ENCODE results near the gene SIRPA.
"Not testable (repeated sequence)": the region's sequence is repeated elsewhere in the genome, so short reads cannot be mapped to it uniquely, and the experiment has no call there.

The SIRPA gene

DNA sequence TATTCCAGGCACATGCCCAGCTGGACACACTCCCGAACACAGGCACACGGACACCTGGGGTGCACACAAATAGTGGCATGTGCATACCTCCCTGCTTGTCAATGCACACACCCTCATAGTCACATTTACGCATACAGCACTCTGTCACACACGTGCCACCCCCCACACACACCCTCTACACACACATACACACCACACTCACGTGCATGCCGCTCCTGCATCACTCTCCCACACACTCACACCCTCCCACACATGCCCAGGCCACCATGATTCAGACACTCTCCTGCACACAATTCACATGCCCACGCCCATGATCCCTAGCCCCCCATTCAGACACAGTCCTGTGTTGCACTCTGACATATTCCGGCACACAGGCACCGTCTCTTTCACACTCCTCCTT is 13.0 kb downstream of the SIRPA start:
- DNase-seq: no peak

DNA sequence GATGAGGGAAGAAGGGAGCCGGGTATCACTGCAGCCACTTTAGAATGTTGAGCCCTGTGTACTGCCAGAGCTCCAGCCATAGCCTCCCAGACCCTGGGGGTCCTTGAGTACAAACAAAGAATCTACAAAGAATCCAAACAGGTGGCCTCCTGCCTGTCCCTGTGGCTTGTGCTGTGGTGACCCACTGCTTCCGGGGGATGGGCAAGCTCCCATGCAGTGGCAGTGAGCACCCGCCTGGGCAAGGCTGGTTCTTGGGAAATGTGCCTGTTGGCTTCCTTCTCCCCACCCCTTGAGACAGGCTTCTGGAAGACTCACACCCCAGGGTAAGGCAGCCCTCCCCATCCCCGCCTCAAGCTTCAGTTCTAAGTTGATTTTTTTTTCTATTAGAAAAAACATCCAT is 13.9 kb downstream of the SIRPA start:
- no peak for DNase-seq

DNA sequence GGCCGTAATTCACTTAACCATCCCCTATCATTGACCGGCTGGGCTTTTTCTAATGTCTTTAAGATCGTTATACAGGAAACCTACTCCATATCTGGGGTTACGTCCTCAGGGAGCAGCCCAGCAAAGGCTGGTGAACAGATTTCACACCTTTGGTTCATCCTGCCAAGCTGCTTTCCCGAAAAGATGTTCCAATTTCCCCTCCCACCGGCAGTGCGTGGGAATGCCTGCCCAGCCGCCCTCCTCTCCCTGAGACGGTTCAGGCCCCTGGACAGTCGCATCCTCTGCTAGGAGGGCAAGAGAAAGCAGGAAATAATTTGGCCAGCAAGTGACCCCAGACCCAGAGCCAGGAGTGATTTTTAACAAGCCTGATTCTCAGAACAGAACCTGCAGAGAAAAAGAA is 16.3 kb downstream of the SIRPA start:
- DNase-seq: no peak

DNA sequence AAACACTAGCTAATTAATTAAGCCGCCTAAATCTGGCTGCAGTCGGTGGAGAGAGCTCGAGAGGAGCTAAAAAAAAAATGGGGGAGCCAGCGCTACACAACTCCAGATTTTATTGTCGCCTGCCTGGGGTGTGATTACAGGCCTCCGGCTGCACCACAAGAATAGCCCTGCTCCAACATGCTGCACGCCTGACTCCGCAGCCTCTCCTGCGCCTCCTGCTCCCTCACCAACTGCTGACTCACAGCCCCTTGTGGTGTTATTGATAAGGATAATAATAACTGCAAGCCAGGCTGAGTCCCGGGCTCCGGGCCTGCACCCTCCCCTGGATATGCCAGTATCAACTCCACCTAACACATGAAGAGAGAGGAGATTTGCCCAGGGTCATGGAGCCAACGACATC is 16.8 kb downstream of the SIRPA start:
- DNase-seq: no peak

DNA sequence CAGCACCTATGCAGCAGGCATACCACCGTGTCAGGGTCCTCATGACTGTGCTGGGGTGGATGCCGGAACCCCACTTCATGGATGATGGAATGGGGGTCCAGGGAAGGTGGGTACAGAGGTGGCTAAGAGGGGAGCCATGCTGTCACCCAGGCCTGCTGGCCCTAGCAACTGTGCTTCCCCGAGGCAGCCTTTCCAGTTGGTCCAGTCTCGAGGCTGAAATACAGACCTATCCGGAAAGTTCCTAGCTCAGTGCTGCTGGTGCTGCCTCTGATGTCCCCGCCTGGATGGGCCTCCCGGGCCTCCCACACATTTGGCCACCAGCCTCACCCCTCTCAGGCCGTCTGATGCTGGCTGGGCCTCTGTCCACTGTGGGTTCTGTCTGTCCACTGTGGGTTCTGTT is 17.4 kb downstream of the SIRPA start:
- DNase-seq: no peak

DNA sequence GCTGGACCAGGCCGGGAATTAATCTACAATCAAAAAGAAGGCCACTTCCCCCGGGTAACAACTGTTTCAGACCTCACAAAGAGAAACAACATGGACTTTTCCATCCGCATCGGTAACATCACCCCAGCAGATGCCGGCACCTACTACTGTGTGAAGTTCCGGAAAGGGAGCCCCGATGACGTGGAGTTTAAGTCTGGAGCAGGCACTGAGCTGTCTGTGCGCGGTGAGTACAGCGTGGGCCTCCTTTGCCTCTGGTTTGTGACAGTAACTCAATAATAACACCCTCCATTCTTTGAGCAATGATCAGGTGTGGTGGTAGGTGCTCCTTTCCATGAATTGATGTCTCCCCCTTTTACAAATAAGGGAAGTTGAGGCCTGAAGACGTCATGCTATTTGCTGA is 20.0 kb downstream of the SIRPA start:
- not testable (repeated sequence) for DNase-seq

DNA sequence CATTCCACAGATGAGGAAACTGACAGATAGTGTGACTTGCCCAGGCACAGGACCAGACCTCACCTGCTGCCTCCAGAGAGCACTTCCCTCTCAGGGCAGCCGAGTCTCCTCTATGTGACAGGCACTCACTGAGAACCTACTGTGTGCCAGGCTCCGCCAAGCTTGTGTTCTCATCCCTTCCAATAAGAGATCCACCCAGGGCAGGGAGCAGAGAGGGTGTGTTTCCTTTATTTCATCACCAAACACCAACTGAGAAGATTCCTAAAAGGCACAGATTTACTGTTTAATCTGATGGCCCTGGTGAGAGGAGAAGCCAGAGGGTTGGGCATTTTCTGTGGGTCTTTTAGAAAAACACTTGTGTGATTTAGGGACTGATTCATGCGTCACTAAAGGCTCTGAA is 20.5 kb downstream of the SIRPA start:
- no peak for DNase-seq

DNA sequence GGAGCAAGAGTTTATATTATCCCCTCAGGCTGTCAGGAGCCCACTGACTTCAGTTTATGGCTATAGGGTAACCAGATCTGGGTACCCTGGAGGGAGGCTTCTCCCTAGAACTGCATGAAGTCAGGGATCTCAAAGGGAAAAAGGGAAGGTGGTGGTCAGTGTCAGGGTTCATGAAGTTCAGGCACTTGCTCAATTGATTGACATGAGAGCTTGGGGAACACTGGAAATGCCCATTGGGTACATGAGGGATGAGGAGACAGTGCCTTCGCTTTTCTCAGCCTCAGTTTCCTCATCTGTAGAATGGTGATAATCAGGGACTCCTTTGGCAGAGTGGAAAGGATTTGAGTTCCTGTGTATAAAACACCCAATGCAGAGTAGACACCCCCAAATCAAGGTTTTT is 22.6 kb downstream of the SIRPA start:
- no peak for DNase-seq

DNA sequence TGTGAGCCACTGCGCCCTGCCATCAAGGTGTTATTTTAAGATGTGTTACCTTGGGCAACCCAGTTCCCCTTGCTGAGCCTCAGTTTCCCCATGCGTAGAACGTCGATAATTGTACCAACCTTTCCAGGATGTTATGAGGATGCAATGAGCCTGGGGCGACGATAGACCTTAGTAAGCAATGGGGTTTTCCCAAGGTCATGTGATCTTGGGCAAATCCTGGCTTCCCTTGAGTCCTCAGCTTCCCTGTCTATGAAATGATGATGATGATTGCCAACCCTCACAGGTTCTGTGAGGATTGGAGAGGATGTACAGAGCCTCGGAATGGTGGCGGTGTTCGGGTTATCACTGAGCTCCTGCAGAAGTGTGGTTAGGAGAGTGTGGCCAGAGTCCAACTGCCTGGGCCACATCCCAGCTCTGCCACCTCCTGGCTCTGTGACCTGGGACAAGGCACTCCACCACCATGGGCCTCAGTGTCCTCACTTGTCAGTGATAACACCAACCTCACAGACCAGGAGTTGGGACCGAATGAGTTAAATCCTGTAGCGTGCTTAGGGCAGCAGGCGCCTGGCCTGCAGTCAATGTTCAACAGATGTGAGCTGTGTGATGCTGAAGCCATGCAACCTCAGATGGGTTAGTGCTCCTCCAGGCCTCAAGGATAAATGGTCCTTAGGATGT is 23.4 kb downstream of the SIRPA start:
- no peak for DNase-seq

DNA sequence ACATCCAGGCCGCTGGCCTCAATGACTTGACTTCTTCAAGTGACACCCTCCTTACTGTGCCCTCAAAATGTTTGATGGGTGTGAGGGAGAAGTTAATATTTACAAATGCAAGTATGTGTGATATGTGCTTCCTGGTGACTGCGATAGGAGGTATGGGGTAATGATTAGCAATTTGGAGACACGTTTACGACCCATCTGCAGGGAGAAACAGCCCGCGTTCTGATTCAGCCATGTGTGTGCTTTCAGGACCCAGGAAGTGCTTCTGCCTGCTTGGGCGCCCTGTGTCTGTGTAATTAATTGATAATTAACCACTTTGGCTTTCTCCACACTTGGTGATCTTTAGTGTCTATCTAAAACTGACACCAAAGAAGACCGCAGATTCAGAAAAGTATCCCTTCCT is 25.0 kb downstream of the SIRPA start:
- DNase-seq: no peak

DNA sequence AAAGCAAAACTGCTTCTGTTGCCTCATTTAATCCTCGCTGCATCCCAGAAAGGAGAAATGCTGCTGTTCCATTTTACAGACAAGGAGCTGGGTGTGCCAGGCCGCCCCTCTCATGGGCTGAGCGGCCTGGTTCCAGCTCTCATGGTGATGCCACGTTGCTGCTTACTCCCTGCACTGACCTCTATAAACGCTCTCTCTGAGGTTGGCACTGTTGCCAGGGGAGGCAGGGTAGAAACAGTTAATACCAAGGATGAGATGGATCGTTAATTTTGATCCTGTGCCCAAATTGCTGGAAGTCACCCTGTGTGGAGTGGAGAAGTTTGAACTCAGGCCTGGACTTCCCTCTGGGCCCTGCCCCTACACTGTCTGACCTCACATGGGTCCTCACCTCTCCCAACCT is 25.6 kb downstream of the SIRPA start:
- DNase-seq: no peak

DNA sequence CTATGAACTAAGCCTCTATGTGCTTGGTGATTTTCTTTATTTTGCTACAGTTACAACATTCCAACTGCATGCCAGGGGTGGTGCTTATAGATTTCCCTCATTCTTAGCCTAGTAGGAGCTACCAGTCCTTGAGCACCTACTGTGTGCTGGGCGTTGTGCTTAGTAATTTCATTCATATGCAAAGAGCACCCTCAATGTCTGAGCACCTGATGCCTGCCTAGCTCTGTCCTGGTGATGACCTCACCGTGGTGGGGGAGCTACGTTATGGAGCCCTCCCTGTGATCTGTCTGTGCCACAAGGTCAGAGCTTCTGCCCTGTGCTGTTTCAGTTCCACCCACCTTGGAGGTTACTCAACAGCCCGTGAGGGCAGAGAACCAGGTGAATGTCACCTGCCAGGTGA is 26.8 kb downstream of the SIRPA start:
- not testable (repeated sequence) for DNase-seq

DNA sequence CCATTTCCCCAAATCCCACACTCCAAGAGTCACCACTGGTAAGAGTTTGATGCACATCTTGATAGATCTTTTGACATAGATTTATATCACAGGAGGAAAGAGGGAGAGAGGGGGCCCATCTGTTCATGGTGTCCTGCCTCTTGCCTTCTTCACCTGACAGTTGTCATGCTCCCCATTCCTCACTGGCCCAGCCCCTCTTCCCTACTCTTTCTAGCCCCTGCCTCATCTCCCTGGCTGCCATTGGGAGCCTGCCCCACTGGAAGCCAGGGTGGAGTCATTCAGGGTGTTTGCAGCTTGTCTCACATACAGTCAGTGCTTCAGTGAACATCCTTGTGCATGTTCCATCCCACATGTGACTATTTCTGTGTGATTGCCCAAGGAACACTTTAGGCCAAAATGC is 27.6 kb downstream of the SIRPA start:
- no peak for DNase-seq

DNA sequence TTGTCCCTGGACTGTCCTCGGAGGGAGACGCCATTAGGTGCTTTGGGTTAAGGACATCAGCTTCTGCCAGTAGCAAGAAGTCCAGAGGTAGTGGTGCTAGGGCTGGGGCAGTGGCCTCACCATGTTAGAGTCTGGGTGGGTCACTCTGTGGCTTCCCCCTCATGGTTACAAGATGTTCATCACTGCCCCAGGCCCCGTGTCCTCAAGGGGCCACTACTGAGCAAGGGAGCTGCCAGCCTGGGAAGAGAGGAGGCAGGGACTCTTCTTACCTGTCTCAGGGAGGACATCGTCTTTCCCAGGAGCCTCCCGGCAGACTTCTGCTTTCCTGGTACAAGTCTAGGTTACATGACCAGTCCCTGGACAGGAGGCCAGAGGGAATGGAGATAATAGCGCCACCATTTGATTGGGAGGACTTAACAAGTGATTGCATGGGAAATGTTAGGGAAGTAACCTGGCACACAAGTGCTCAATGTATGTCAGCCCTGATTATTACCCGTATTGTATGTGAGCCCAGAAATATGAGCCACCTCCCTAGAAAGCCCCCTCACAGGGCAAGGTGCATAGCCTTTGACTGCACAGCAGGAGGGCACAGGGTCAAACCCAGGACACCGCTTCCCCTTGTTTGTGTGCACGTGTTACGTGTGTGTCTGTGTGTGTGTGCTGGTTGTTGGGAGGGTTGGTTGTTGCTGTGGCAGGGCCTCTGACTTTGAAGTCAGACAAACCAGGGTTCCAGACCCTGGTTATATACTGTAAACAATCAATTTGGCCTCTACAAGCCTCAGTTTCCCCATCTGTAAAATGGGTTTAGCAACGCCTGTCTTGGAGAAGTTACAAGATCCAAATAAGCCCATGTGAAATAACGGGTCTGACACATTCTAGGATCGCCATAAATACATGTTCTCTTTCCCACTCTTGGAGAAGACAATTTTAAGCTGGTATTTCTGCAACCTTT is 30.0 kb downstream of the SIRPA start:
- DNase-seq: no peak

DNA sequence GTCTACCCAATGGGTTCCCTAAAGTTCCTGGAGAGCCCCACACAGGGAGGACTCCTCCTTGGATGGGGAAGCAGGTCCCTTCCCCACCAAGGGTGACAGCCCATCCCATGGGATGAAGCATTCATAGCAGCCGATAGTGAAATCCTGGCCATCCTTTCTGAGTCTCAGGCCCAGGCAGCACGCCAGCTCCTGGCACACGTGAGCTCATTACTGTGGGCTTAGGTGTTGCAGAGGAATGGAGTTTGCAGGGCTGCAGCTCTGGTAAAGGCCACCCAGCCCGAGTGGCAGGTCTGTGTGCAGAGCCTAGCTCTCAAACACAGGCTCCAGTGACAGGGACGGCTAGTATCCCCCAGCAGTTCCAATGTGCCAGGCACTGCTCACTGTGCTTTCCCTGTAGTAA is 31.0 kb downstream of the SIRPA start:
- no peak for DNase-seq

DNA sequence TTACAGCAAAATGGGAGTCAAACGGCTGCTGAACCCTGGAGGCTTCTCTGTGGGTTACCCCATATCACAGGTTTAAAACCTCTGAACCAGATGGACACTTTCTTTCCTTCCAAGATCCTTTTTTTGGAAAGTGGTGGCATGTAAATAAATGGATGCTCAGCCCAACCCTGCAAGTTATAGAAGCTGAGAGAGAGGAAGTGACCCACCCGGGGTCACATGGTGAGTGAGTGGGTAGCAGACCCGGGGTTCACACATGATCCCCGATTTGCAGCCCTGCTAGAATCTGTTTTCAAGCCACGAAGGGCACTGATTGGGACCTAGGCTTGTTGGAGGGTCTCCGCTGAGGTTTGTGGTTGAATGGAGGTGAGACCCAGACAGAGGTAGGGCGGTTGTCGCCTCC is 32.0 kb downstream of the SIRPA start:
- no peak for DNase-seq

DNA sequence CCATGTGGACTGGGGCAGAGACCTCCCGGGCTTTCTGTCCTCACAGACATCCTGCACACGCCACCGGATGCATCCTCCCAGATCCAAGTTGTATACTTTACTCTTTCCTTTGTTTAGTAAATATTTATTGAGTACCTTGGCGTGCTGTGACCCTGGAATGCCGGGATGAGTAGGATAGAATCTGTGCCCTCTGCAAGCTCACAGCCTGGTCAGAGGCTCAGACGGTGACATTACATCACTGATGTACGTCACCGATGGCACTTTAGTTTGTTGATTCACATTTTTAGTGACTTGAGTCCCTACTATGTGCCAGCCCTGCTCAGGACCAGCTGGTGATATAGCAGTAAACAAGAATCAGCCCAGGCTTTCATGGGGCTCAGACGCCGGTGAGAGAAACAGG is 32.9 kb downstream of the SIRPA start:
- no peak for DNase-seq

DNA sequence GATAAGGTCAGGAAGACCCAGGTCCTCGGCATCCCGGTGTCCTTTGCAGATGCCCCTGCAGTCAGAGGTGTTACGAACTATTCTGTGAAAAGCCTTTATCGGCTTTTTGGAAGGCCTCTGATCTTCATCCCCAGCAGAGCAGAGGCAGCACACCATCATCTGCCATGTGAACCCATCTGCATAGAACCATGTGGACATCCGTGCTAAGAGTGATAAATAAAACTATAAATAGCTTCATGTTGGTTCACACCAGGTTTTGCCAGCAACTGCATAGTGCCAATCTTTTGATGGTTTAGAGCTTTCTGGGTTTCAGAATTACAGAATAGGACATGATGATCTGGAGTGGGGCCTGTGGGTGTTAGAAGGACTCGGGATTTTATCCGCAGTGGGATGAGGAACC is 33.6 kb downstream of the SIRPA start:
- DNase-seq: no peak

DNA sequence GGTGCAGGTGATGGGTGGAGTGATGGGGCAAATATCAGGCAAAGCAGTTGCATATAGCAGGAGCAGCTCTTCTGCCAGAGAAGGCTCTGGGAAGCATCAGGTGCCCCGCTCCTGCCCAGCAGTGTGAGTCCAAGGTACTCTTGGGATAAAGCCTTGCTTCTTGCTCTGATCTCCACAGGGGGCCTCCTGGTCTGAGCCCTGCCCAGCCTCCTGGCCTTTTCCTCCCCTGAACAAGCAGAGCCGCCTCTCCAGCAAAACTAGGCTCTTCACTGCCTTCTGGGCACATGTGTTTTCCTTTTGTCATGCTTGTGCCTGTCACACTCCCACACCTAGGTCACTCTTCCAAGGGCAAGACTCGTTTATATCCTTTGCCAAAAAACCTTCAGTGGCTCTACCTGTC is 34.3 kb downstream of the SIRPA start:
- DNase-seq: no peak

DNA sequence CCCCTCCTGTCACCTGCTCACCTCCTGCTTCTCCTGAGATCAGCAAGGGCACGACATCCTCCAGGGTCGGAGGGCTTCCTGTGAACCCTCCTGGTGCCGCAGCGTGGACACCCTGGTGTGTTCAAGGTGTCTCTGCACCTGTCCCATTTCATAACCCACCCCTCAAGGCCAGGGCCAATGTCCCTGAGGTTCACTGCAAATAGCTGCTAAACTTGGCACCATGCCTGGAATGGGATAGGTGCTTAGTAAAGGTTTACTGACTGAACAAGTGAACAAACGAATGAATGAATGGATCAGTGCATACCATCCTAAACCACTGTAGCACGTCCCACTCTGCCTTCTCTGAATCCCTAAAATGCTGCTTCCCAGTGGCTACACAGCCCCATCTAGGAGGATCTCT is 35.0 kb downstream of the SIRPA start:
- no peak for DNase-seq

DNA sequence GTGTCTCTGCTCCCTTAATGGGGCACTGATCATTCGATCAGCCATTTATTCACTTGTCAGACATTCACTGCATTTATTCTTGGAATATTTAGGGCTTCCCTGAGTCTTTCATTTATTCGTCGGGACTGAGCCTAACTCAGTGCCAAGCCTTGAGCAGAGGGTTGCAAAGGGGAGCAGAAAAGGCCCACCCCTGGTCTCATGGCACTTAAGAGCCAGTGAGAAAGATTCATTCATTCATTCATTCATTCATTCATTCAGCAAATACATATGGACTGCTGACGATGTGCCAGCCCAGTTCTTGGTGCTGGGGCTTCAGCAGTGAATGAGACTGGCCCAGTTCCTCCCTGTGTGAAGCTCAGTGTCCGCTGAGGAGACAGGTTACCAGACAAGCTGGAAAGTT is 36.6 kb downstream of the SIRPA start:
- no peak for DNase-seq

DNA sequence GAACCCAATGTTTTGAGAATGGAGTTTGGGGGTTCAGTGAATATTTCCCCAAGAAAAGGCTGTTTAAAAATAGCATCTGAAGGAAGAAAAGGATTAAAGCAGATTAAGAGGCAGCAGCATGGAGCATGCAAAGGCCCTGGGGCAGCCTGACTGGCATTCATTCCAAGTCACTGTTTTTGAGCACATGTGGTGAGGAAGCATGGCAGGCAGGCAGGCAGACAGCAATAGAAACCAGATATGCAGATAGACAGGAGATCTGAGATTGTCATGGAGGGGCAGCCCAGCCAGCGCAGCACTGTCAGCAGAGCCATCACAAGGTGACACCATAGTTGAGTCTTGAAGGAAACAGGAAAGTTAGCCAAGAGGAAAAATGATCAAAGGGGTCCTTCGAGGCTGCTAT is 37.8 kb downstream of the SIRPA start:
- DNase-seq: no peak

DNA sequence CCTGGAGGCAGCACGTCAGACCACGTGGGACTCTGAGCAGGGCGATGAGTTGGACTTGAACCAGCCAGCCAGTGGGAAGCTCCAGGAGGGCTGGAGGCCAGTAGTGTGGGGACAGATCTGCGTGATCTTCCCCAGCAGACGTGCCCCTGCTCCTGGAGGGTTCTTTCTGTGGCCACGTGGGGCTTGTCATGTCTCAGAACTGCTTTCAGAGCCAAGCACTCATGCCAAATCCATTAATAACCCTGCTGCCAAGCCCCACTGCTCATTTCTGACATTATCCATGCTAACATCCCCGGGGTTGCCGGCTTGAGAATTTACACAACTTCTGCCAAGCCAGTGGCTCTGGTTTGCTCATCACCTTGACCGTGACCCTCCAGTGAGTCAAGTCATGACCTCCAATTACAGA is 38.3 kb downstream of the SIRPA start:
- DNase-seq: no peak

DNA sequence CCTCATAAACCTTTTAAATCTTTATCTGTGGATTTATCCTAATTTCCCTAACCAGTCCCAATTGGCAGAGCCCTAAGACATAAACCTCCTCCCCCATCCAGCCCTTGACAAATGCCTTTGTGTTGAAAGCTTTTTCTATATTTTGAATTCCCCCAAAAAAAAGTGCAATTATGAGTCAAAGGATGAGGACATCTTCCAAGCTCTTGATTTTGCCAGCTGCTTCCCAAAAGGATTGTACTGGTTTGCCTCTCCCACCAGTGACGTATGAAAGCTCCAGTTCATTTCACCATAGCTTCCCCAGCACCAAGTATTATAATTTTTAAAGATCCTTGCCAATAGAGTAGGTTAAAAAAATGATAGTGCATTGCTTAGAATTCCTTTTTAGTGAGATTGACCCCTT is 38.9 kb downstream of the SIRPA start:
- DNase-seq: no peak

All from activated CD4-positive, CD25-positive, alpha-beta regulatory T cell (primary cell).